MM.1S (cell line): ENCODE results near the gene ZFYVE26.

ENCODE experiments used
- EZH2 ChIP-seq: fragments of 300-600 bp; sonication (generic); optimal IDR thresholded peaks from 2 replicates; pipeline ENCODE3; 2017; ENCODE audit warnings: low read depth, mild to moderate bottlenecking, antibody characterized with exemption, low read length, mixed read lengths
- EZH2phosphoT487 ChIP-seq: fragments of 300-600 bp; sonication (generic); IDR thresholded peaks from 2 replicates; pipeline ENCODE4 v1.6.1; 2018; ENCODE audit warnings: antibody characterized with exemption, low read length
- TF ChIP-seq, protein P1 (sequence below): fragments of 300-600 bp; sonication (generic); IDR thresholded peaks from 2 replicates; pipeline ENCODE4 v1.5.1; 2016; ENCODE audit warnings: antibody characterized with exemption, low read length, mixed read lengths

GRCh38 chr14:67784244-67784823 is 32.1 kb downstream of the ZFYVE26 start:
- TF ChIP-seq, protein P1, sequence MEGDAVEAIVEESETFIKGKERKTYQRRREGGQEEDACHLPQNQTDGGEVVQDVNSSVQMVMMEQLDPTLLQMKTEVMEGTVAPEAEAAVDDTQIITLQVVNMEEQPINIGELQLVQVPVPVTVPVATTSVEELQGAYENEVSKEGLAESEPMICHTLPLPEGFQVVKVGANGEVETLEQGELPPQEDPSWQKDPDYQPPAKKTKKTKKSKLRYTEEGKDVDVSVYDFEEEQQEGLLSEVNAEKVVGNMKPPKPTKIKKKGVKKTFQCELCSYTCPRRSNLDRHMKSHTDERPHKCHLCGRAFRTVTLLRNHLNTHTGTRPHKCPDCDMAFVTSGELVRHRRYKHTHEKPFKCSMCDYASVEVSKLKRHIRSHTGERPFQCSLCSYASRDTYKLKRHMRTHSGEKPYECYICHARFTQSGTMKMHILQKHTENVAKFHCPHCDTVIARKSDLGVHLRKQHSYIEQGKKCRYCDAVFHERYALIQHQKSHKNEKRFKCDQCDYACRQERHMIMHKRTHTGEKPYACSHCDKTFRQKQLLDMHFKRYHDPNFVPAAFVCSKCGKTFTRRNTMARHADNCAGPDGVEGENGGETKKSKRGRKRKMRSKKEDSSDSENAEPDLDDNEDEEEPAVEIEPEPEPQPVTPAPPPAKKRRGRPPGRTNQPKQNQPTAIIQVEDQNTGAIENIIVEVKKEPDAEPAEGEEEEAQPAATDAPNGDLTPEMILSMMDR = no peak
- no peak for TF ChIP-seq EZH2phosphoT487
- TF ChIP-seq EZH2 = no peak
